Heart right ventricle (tissue), 16 donors: ENCODE data around the gene DRP2. TPM values are rescaled to one million over a fixed set of nuclear protein-coding genes. Genes with fewer than 3 reads are reported as not detected.

ENCODE experiments used
- ATAC-seq, 8 donors: fragments of 200-7000 bp; cut with Tn5 transposase; one replicate each; pipeline ENCODE4 v1.9.1; 2020; ENCODE audit warnings: mild to moderate bottlenecking in 8 of 8, moderate library complexity in 8 of 8, moderate number of reproducible peaks in 1 of 8
- DNase-seq, 2 donors: peaks; one replicate each; pipeline ENCODE4 v3.0.0-alpha.2; 2020
- H3K27ac ChIP-seq, 10 donors: fragments of 200-600 bp; sonication (generic) in 2 of 10; one replicate each; pipeline versions ENCODE4 v1.5.0 to v1.8.0; 2020 to 2022; ENCODE audit warnings: mild to moderate bottlenecking in 3 of 10
- H3K27me3 ChIP-seq, 7 donors: fragments of 200-600 bp; one replicate each; pipeline ENCODE4 v1.8.0; 2021 to 2022; ENCODE audit warnings: mild to moderate bottlenecking in 2 of 7
- H3K36me3 ChIP-seq, 9 donors: fragments of 200-600 bp; sonication (generic) in 1 of 9; one replicate each; pipeline versions ENCODE4 v1.5.0 to v1.8.0; 2020 to 2022; ENCODE audit warnings: mild to moderate bottlenecking in 2 of 9
- H3K4me1 ChIP-seq, 9 donors: fragments of 200-600 bp; sonication (generic) in 1 of 9; one replicate each; pipeline versions ENCODE4 v1.5.0 to v1.8.0; 2020 to 2022; ENCODE audit warnings: mild to moderate bottlenecking in 4 of 9
- H3K4me3 ChIP-seq, 10 donors: fragments of 200-600 bp; sonication (generic) in 2 of 10; one replicate each; pipeline versions ENCODE4 v1.5.0 to v1.8.0; 2020 to 2022; ENCODE audit warnings: mild to moderate bottlenecking in 7 of 10, moderate library complexity in 2 of 10
- H3K9me3 ChIP-seq, 11 donors: fragments of 200-600 bp in 10 of 11; sonication (generic) in 2 of 11; one replicate each; pipeline versions ENCODE4 v1.5.0 to v1.8.0; 2013 to 2022; ENCODE audit warnings: mild to moderate bottlenecking in 2 of 11, control low read depth in 1 of 11, moderate library complexity in 1 of 11
- CTCF ChIP-seq, 9 donors: fragments of 200-600 bp; sonication (generic) in 2 of 9; IDR thresholded peaks; one replicate each; pipeline versions ENCODE4 v1.5.0 to v1.8.0; 2021 to 2022; ENCODE audit warnings: antibody characterized with exemption in 9 of 9, mild to moderate bottlenecking in 5 of 9, moderate library complexity in 1 of 9
- WGBS, 2 donors: extraction: QIAGEN DNeasy Blood & Tissue Kit; methylation state at CpG; one replicate each; pipeline ENCODE4 v1.1.7; 2013; ENCODE audit warnings: inconsistent platforms in 1 of 2; 5-methylcytosine and 5-hydroxymethylcytosine counted together
- intact Hi-C, 10 donors: fragments of 100-400 bp; cut with DNase I; formaldehyde crosslinking; loops; one replicate each; pipeline versions ENCODE4 v1.11.1 to v1.14.2; 2022
- polyA plus RNA-seq, 2 donors: library from polyadenylated mRNA; stranded (reverse); fragments of 200-250 nt; gene quantifications; one replicate each; pipeline ENCODE4 v1.2.3, GENCODE V29; 2013
- total RNA-seq, 10 donors: library from RNA; stranded (reverse); fragmentation: NEBNext Ultra II Directional in 3 of 10; extraction: Animal tissue kit (Norgen Biotek cat#: 25700) in 3 of 10; gene quantifications; one replicate each; pipeline versions ENCODE4 v1.2.1 to v1.2.4, GENCODE V29; 2021 to 2023
- donor health status: Arrhythmogenic right ventricular cardiomyopathy.
- donor health status: ischemic (EF 13 %, LVEDD 7.1; RV severe dilation, severe dysfunction).
- donor health status: healthy with polysubstance abuse.
- donor health status: DM: no; HTN: yes; CAD: no.
- donor health status: DM: no; HTN: no; CAD: no.
- donor health status: ischemic (EF 25% LVEDD 6.9; RV normal size, moderate dysfunction).
- donor health status: ischemic (EF 25% LVEDD 5.7; RV mildly dilated, moderate dysfunction).
- donor health status: healthy.
- donor health status: DM: yes; HTN: yes; CAD: no.
- donor health status: Ischemic cardiomyopathy.
- donor health status: ischemic (EF 35%, LVEDD 5.7; RV mildly dilated, moderate dysfunction).
- donor health status: nonischemic (EF 11% LVEDD 7.7; RV severe dilation, severe dysfunction).
- donor health status: DM: yes; HTN: yes; CAD: no.
- donor health status: PGD.
- donor health status: ischemic (EF 29% LVEDD 5.4; RV normal size, mild dysfunction).
- donor health status: nonischemic (EF 23%, LVEDD 6.1; RV moderate dilation, normal function).

Gene DRP2
- total and polyA plus RNA-seq, 12 donors = 0.01 to 0.24 (median 0.07) TPM; not detected in 5

GRCh38 chrX:101260435-101260834, 40.8 kb downstream of the DRP2 start:
- Histone ChIP-seq H3K36me3 (no peaks in the 10 kb centered on the region), H3K27me3 (peaks cover 0 to 6% (median 0%) of the 10 kb centered on the region in 7 donors), H3K9me3 (no peaks in the 10 kb centered on the region), H3K27ac (no peak overlapping the region), H3K4me1 (no peaks in the 10 kb centered on the region), H3K4me3 (no peak overlapping the region)
- peak in 1 of 9 donors; percentile 9 for TF ChIP-seq CTCF (IDR thresholded peaks at IDR 0.05)
- no peak for ATAC-seq
- intact Hi-C loops = no loop called here
- DNase-seq = no peak
- WGBS, 2 donors = 69 to 77% methylated on average over 4 of the region's 4 CpGs

- DNase-seq (no peak), ATAC-seq (no peak)
- intact Hi-C loops = no loop called here
- TF ChIP-seq CTCF (IDR thresholded peaks at IDR 0.05) = no peak
- 96 to 97% methylated on average over 4 of the region's 4 CpGs for WGBS, 2 donors
- Histone ChIP-seq H3K4me1 (no peaks in the 10 kb centered on the region), H3K9me3 (no peaks in the 10 kb centered on the region), H3K36me3 (no peaks in the 10 kb centered on the region), H3K27ac (no peak overlapping the region), H3K27me3 (peaks cover 0 to 13% (median 0%) of the 10 kb centered on the region in 7 donors), H3K4me3 (no peak overlapping the region)
These were observed 43.0 kb downstream of the DRP2 start for GRCh38 chrX:101262590-101262989.

- no peak for ATAC-seq
- H3K4me1 ChIP-seq = no peaks in the 10 kb centered on the region
- no peak overlapping the region for H3K4me3 ChIP-seq
- no peak for TF ChIP-seq CTCF (IDR thresholded peaks at IDR 0.05)
- H3K36me3 ChIP-seq = no peaks in the 10 kb centered on the region
- intact Hi-C loops = no loop called here
- DNase-seq = no peak
- H3K27me3 ChIP-seq = peaks cover 0 to 17% (median 0%) of the 10 kb centered on the region in 7 donors
- H3K27ac ChIP-seq = no peak overlapping the region
- WGBS, 2 donors = 64 to 79% methylated on average over 2 of the region's 2 CpGs
- H3K9me3 ChIP-seq = no peaks in the 10 kb centered on the region
These were observed 44.2 kb downstream of the DRP2 start for GRCh38 chrX:101263766-101264165.

GRCh38 chrX:101265869-101266428, 46.4 kb downstream of the DRP2 start:
- 63 to 75% methylated on average over 5 of the region's 5 CpGs for WGBS, 2 donors
- no peak overlapping the region for H3K4me3 ChIP-seq
- no peaks in the 10 kb centered on the region for H3K4me1 ChIP-seq
- DNase-seq (no peak), ATAC-seq (no peak)
- peaks cover 0 to 19% (median 0%) of the 10 kb centered on the region in 7 donors for H3K27me3 ChIP-seq
- no peak for TF ChIP-seq CTCF (IDR thresholded peaks at IDR 0.05)
- no peaks in the 10 kb centered on the region for H3K9me3 ChIP-seq
- H3K36me3 ChIP-seq = no peaks in the 10 kb centered on the region
- H3K27ac ChIP-seq = no peak overlapping the region
- intact Hi-C loops = no loop called here
